GM18873 (cell line): Measurements from ENCODE around the gene ZNF837.
"Not testable (repeated sequence)": the region's sequence is repeated elsewhere in the genome, so short reads cannot be mapped to it uniquely, and the experiment has no call there.

ENCODE experiments used
- ATAC-seq: cut with Tn5 transposase; IDR thresholded peaks from one replicate; pipeline ENCODE4 v1.9.1; 2021; ENCODE audit warnings: mild to moderate bottlenecking, moderate library complexity, moderate number of reproducible peaks; ENCODE audit not compliant: unreplicated experiment, low FRiP score

ZNF837 gene

GRCh38 chr19:58351990-58352755 lies 28.7 kb downstream of the ZNF837 start:
- no peak for ATAC-seq

GRCh38 chr19:58351558-58351878 lies 29.3 kb downstream of the ZNF837 start:
- ATAC-seq: no peak

GRCh38 chr19:58350871-58351557 lies 29.8 kb downstream of the ZNF837 start:
- ATAC-seq: no peak

- ATAC-seq: no peak
Measured at GRCh38 chr19:58350001-58350861, 30.6 kb downstream of the ZNF837 start.

GRCh38 chr19:58349590-58349989 lies 31.2 kb downstream of the ZNF837 start:
- no peak for ATAC-seq

- ATAC-seq: not testable (repeated sequence)
Measured at GRCh38 chr19:58348080-58348479, 32.8 kb downstream of the ZNF837 start.

GRCh38 chr19:58346961-58347929 lies 33.6 kb downstream of the ZNF837 start:
- ATAC-seq: peak; percentile 70

- no peak for ATAC-seq
Measured at GRCh38 chr19:58345558-58345957, 35.3 kb downstream of the ZNF837 start.

GRCh38 chr19:58338825-58339558 lies 41.8 kb downstream of the ZNF837 start:
- no peak for ATAC-seq

- ATAC-seq: no peak
Measured at GRCh38 chr19:58338336-58338735, 42.5 kb downstream of the ZNF837 start.

- no peak for ATAC-seq
Measured at GRCh38 chr19:58336820-58337219, 44.0 kb downstream of the ZNF837 start.

GRCh38 chr19:58336216-58336615 lies 44.6 kb downstream of the ZNF837 start:
- no peak for ATAC-seq

GRCh38 chr19:58335630-58336029 lies 45.2 kb downstream of the ZNF837 start:
- no peak for ATAC-seq

GRCh38 chr19:58334691-58335249 lies 46.1 kb downstream of the ZNF837 start:
- ATAC-seq: no peak

- no peak for ATAC-seq
Measured at GRCh38 chr19:58332697-58333096, 48.1 kb downstream of the ZNF837 start.

GRCh38 chr19:58330458-58330857 lies 50.4 kb downstream of the ZNF837 start:
- no peak for ATAC-seq

- ATAC-seq: no peak
Measured at GRCh38 chr19:58328999-58329398, 51.8 kb downstream of the ZNF837 start.

GRCh38 chr19:58326914-58327726 lies 53.7 kb downstream of the ZNF837 start, which contains the start of gene ZSCAN22:
Gene ZSCAN22, plus strand, starts transcription at chr19:58326994. Its CDS starts 7,809 bp downstream, at chr19:58334803.
- ATAC-seq: peak; percentile 50
